CD14-positive monocyte (primary cell): ENCODE measurements around the gene TARBP1. TPM values are rescaled to one million over a fixed set of nuclear protein-coding genes. Genes with fewer than 3 reads are reported as not detected.
"Not testable (repeated sequence)": the region's sequence is repeated elsewhere in the genome, so short reads cannot be mapped to it uniquely, and the experiment has no call there.

Source experiments
- DNase-seq, 3 donors: peaks; one replicate each; pipeline ENCODE4 v3.0.0-alpha.2; 2011 to 2022
- H2AFZ ChIP-seq: 2 replicates; pipeline ENCODE4 v1.6.0; 2012; ENCODE audit warnings: mild to moderate bottlenecking, low read depth, low read length, inconsistent platforms; ENCODE audit not compliant: insufficient read depth, poor library complexity, severe bottlenecking
- H3K27ac ChIP-seq, 2 donors: 1 replicate in 1 of 2; 2 replicates in 1 of 2; pipeline ENCODE4 v1.5.1; 2012 to 2013; ENCODE audit warnings: low read length in 2 of 2, control low read depth in 1 of 2, inconsistent platforms in 1 of 2, low read depth in 1 of 2, mild to moderate bottlenecking in 1 of 2
- H3K27me3 ChIP-seq, 2 donors: one replicate each; pipeline versions ENCODE4 v1.6.0 to v1.6.1; 2011 to 2013; ENCODE audit warnings: low read length in 2 of 2; ENCODE audit not compliant: control insufficient read depth in 2 of 2, insufficient read depth in 2 of 2
- H3K36me3 ChIP-seq, 2 donors: replicated peaks in 1 of 2; 1 replicate in 1 of 2; 2 replicates in 1 of 2; pipeline versions ENCODE4 v1.5.1 to v1.6.1; 2012 to 2013; ENCODE audit warnings: low read length in 2 of 2, control low read depth in 1 of 2, inconsistent platforms in 1 of 2, mild to moderate bottlenecking in 1 of 2; ENCODE audit not compliant: insufficient read depth in 2 of 2, control insufficient read depth in 1 of 2
- H3K4me1 ChIP-seq, 2 donors: 1 replicate in 1 of 2; 2 replicates in 1 of 2; pipeline versions ENCODE4 v1.5.1 to v1.6.1; 2012 to 2013; ENCODE audit warnings: low read length in 2 of 2, control low read depth in 1 of 2, inconsistent platforms in 1 of 2, mild to moderate bottlenecking in 1 of 2, moderate library complexity in 1 of 2; ENCODE audit not compliant: insufficient read depth in 2 of 2, control insufficient read depth in 1 of 2
- H3K4me2 ChIP-seq: replicated peaks from 2 replicates; pipeline ENCODE3; 2012; ENCODE audit warnings: low read length, moderate library complexity, mild to moderate bottlenecking; ENCODE audit not compliant: poor library complexity, severe bottlenecking; ENCODE audit errors: extremely low read depth
- H3K4me3 ChIP-seq, 3 experiments: fragments of 200-600 bp in 1 of 3; sonication (generic) in 1 of 3; replicated peaks in 1 of 3; 1 replicate in 2 of 3; 2 replicates in 1 of 3; pipeline ENCODE4 v1.5.1; 2011 to 2013; ENCODE audit warnings: low read length in 3 of 3, mild to moderate bottlenecking in 3 of 3, control low read depth in 2 of 3, low read depth in 2 of 3, inconsistent platforms in 1 of 3, moderate library complexity in 1 of 3
- H3K79me2 ChIP-seq: 2 replicates; pipeline ENCODE4 v1.6.0; 2012; ENCODE audit warnings: mild to moderate bottlenecking, control low read depth, inconsistent platforms, low read length, moderate library complexity; ENCODE audit not compliant: insufficient read depth
- H3K9ac ChIP-seq: 2 replicates; pipeline ENCODE4 v1.6.0; 2017; ENCODE audit warnings: low read length, mild to moderate bottlenecking; ENCODE audit not compliant: insufficient read depth, poor library complexity, severe bottlenecking
- H3K9me3 ChIP-seq, 2 donors: replicated peaks in 1 of 2; 1 replicate in 1 of 2; 2 replicates in 1 of 2; pipeline versions ENCODE4 v1.5.1 to v1.6.1; 2012 to 2013; ENCODE audit warnings: low read length in 2 of 2, control low read depth in 1 of 2; ENCODE audit not compliant: control insufficient read depth in 1 of 2, insufficient read depth in 1 of 2
- H4K20me1 ChIP-seq: 2 replicates; pipeline ENCODE4 v1.6.0; 2012; ENCODE audit warnings: mild to moderate bottlenecking, low read length, control low read depth, moderate library complexity; ENCODE audit not compliant: insufficient read depth
- H3K27ac Mint-ChIP-seq, 7 donors: one replicate each; pipeline ENCODE4 v1.8.0; 2020; ENCODE audit warnings: mild to moderate bottlenecking in 7 of 7, mixed read lengths in 7 of 7, moderate library complexity in 6 of 7, inconsistent platforms in 2 of 7
- H3K27me3 Mint-ChIP-seq, 3 donors: one replicate each; pipeline ENCODE4 v1.8.0; 2021 to 2022; ENCODE audit warnings: low read depth in 3 of 3, mild to moderate bottlenecking in 3 of 3, mixed read lengths in 3 of 3, moderate library complexity in 3 of 3, inconsistent platforms in 1 of 3
- H3K36me3 Mint-ChIP-seq, 2 donors: one replicate each; pipeline ENCODE4 v1.8.0; 2020; ENCODE audit warnings: mixed read lengths in 2 of 2, inconsistent platforms in 1 of 2, mild to moderate bottlenecking in 1 of 2
- H3K4me1 Mint-ChIP-seq: one replicate; pipeline ENCODE4 v1.8.0; 2020; ENCODE audit warnings: mild to moderate bottlenecking, mixed read lengths
- H3K4me3 Mint-ChIP-seq, 2 donors: one replicate each; pipeline ENCODE4 v1.8.0; 2020; ENCODE audit warnings: mild to moderate bottlenecking in 2 of 2, mixed read lengths in 2 of 2, moderate library complexity in 1 of 2
- H3K9me3 Mint-ChIP-seq, 7 donors: one replicate each; pipeline ENCODE4 v1.8.0; 2020 to 2022; ENCODE audit warnings: mixed read lengths in 7 of 7, mild to moderate bottlenecking in 6 of 7, moderate library complexity in 6 of 7, inconsistent platforms in 2 of 7
- CTCF ChIP-seq: fragments of 200-600 bp; IDR thresholded peaks from one replicate; pipeline ENCODE4 v1.8.0; 2022; ENCODE audit warnings: antibody characterized with exemption, mild to moderate bottlenecking
- WGBS: methylation state at CpG from one replicate; pipeline ENCODE4 v1.1.5; 2013; ENCODE audit warnings: missing lambda C conversion rate; ENCODE audit not compliant: insufficient coverage; 5-methylcytosine and 5-hydroxymethylcytosine counted together
- intact Hi-C, 2 donors: fragments of 100-400 bp; cut with micrococcal nuclease; formaldehyde crosslinking; loops; one replicate each; pipeline versions ENCODE4 v1.15.0 to v1.15.1; 2023
- polyA plus RNA-seq, 3 donors: library from polyadenylated mRNA; depleted of rRNA in 1 of 3; unstranded in 2 of 3; stranded (reverse) in 1 of 3; fragments of 300-500 nt in 2 of 3; fragments of >200 nt in 1 of 3; fragmentation: Illumina TruSeq in 2 of 3; gene quantifications; 1 replicate in 2 of 3; 2 replicates in 1 of 3; pipeline ENCODE4 v1.2.3, GENCODE V29; 2012 to 2021

The TARBP1 gene
- polyA plus RNA-seq, 3 donors = 1.4 to 30.9 (median 3.2) TPM

GRCh38 chr1:234504969-234505768 lies 26.2 kb upstream of the TARBP1 start:
- no peak overlapping the region for H2AFZ ChIP-seq
- no peak overlapping the region for H3K4me3 ChIP-seq
- peaks cover 0 to 2% (median 0%) of the 10 kb centered on the region in 3 donors for H3K27me3 Mint-ChIP-seq
- H3K27ac Mint-ChIP-seq = peak overlapping the region in 1 of 7 donors; percentile 67
- no peak overlapping the region for H3K9ac ChIP-seq
- H3K79me2 ChIP-seq = no peaks in the 10 kb centered on the region
- H3K9me3 ChIP-seq = no peaks in the 10 kb centered on the region
- whole genome bisulfite sequencing = 90% methylated on average over 3 of the region's 4 CpGs
- no peaks in the 10 kb centered on the region for H4K20me1 ChIP-seq
- H3K4me2 ChIP-seq = no peak overlapping the region
- no peak for DNase-seq
- no peaks in the 10 kb centered on the region for H3K27me3 ChIP-seq
- intact Hi-C loops = loop anchor here in 1 of 2 donors (5.0 kb wide), 1 partner anchor 37 kb away; no protein-coding TSS in a partner anchor
- H3K4me1 Mint-ChIP-seq = peaks cover 28% of the 10 kb centered on the region
- H3K36me3 Mint-ChIP-seq = no peaks in the 10 kb centered on the region
- no peak for TF ChIP-seq CTCF
- H3K4me1 ChIP-seq = peaks cover 21 to 25% of the 10 kb centered on the region in 2 donors
- no peak overlapping the region for H3K27ac ChIP-seq
- no peaks in the 10 kb centered on the region for H3K36me3 ChIP-seq
- no peaks in the 10 kb centered on the region for H3K9me3 Mint-ChIP-seq
- H3K4me3 Mint-ChIP-seq = no peak overlapping the region

GRCh38 chr1:234504251-234504650 lies 25.3 kb upstream of the TARBP1 start:
- DNase-seq, H3K36me3 ChIP-seq, H3K4me2 ChIP-seq, H3K27ac Mint-ChIP-seq, H2AFZ ChIP-seq, H3K36me3 Mint-ChIP-seq, H3K9me3 Mint-ChIP-seq, H3K27ac ChIP-seq, H4K20me1 ChIP-seq, H3K4me3 Mint-ChIP-seq, H3K9ac ChIP-seq, H3K27me3 ChIP-seq, H3K9me3 ChIP-seq, H3K79me2 ChIP-seq, H3K4me3 ChIP-seq, H3K27me3 Mint-ChIP-seq: not testable (repeated sequence)
- peaks cover 30 to 34% of the 10 kb centered on the region in 2 donors for H3K4me1 ChIP-seq
- peaks cover 37% of the 10 kb centered on the region for H3K4me1 Mint-ChIP-seq
- WGBS = 100% methylated on average over 2 of the region's 5 CpGs
- intact Hi-C loops = loop anchor here in 1 of 2 donors (5.0 kb wide), 1 partner anchor 38 kb away; no protein-coding TSS in a partner anchor
